Cardiac septum (tissue), 1 donor: Measurements from ENCODE around the gene SNX30. TPM values are rescaled to one million over a fixed set of nuclear protein-coding genes. Genes with fewer than 3 reads are reported as not detected.

Experiments
- DNase-seq: peaks from one replicate; pipeline ENCODE4 v3.0.0-alpha.2; 2020; ENCODE audit warnings: low spot score
- intact Hi-C: fragments of 100-400 bp; cut with DNase I; formaldehyde crosslinking; loops from one replicate; pipeline ENCODE4 v1.14.0; 2022
- total RNA-seq: library from RNA; stranded (reverse); fragmentation: NEBNext Ultra II Directional; extraction: Animal tissue kit (Norgen Biotek cat#: 25700); gene quantifications from one replicate; pipeline ENCODE4 v1.2.1, GENCODE V29; 2021
- donor health status: DM: no; HTN: no; CAD: no.

The SNX30 gene
- total RNA-seq, 1 donor from 2014 or later, result 4.5 TPM

DNA sequence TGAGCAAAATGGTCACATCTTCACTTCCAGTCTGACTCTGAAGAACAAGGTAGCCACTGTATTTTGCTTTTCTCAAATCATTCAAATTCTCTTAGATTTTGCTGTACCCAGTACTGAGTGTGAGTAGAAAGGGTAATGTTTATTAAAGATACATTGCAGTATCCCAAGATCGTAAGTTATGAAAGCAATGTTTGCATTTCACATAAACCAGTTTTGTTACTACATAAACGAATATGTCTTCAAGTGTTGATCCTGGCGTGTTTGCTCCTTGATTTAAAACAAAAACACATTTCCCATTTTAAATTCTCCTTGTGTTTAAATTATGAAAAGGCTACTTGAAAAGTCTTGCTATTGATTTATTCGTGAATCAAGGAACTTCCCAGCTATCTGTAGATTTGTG lies 22.0 kb downstream of the SNX30 start:
- DNase-seq, result no peak
- intact Hi-C loops, result no loop called here

DNA sequence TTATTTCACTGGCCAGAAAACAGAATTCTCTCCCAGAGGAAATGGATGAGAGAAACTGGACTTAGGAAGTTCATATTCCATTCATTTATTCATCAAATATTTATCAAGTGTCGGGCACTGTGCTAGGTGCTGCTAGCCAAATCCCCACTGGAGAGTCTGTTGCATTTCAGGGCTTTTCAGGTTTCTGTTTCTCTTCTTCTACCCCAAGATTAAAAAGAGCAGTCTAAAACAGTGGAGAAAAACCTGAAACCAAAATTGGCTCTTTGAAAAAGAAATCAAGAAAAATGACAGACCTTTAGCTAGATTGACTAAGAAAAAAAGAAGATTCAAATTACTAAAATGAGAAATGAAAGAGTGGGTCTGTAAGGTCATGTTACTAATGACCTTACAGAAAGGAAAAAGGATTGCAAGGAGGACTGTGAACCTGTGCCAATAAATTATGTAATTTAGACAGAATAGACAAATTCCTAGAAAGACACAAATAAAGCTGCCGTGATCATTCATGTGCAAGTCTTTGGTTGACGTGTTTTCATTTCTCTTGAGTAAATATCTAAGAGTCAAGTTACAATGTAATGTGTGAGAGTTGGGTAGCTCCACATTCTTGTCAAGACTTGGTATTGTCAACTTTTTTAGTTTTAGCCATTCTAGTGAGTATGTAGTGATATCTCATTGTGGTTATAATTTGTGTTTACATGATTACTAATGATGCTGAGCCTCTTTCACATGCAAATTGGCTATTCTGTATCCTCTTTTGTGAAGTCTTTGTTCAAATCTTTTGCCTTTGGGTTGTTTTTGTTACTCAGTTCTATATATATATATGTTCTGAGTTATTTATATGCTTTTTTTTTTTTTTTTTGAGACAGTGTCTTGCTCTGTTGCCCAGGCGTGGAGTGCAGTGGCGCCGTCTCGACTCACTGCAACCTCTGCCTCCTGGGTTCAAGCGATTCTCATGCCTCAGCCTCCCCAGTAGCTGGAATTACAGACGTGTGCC lies 23.7 kb downstream of the SNX30 start:
- no peak for DNase-seq
- intact Hi-C loops, result no loop called here

DNA sequence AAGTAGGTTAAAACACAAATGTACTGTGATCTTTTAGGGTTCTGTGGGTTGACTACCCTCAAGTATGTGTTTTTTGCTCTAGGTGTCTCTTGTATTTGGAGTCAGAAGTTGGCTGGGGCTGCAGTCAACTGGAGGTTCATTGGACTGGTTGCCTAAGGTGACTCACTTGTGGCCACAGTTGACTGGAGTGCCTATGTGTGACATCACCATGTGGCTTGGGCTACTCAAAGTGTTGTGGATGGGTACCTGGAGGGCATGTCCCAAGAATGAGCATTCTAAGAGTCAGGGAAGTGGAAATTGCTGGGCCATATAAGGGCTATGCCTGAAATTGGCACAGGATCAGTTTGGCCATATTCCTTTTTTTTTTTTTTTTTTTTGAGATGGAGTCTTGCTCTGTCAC lies 27.4 kb downstream of the SNX30 start:
- intact Hi-C loops, result no loop called here

DNA sequence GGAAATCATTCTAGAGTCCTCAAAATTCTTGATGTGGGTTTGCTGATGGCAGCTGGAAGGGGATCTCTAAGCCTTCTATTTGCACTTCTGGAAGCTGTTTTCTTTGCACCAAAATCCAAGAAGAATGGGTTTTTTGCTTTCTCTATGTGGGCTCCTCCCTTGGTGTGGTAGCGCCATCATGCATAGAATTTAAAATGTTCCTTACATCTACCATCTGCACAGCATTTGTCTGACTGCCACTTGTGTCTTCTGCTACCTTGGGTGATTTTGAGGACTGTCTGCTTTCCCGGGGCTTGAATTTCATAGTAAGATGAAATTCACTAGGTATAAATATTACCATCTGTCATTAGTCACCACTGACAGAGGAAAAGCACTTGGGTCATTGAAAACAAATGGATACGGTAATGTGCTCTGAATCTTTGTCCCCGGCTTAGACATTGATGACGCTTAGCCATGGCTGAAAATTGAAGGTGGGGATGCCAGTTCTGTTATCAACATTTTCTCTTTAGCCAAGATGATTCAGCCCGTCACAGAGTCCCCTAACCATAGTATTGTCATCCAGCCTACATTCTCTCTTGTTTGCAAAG lies 30.0 kb downstream of the SNX30 start:
- intact Hi-C loops, result no loop called here

More for the DNA sequence above, 27.4 kb downstream of the SNX30 start:
- DNase-seq, result no peak

DNA sequence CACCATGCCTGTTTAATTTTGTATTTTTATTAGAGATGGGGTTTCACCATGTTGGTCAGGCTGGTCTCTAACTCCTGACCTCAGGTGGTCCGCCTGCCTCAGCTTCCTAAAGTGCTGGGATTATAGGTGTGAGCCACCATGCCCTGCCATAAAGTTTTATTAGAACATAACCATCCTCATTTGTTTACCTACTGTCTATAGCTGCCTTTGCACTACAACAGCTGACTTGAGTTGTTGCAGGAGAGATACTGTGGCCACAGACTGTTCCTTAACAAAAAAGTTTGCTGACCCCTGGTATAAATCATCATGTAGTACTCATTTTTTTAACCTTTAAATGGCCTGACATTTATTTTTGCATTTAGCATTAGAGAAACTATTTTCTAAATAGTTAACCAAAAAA lies 31.7 kb downstream of the SNX30 start:
- DNase-seq, result no peak
- intact Hi-C loops, result no loop called here

More for the DNA sequence above, 30.0 kb downstream of the SNX30 start:
- no peak for DNase-seq

DNA sequence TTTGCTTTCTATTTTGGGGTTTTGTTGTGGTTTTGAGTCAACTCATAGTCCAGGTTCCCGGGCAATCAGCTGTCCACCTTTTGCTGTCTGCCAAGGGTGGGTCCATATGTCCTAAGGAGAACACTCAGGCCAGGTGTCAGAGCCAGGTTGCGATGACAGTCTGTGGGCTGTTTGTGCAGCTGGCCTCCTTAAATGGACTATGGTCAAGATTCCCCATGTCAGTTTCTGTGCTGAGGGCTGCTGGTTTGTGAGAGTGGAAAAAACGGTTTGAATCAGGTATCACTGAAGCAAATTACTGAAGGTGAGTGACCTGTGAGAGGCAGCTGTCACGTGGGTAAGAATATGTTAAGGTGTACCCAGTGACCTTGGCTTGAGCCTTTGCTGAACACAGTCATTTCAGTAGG lies 33.0 kb downstream of the SNX30 start:
- intact Hi-C loops, result no loop called here
- DNase-seq, result no peak

DNA sequence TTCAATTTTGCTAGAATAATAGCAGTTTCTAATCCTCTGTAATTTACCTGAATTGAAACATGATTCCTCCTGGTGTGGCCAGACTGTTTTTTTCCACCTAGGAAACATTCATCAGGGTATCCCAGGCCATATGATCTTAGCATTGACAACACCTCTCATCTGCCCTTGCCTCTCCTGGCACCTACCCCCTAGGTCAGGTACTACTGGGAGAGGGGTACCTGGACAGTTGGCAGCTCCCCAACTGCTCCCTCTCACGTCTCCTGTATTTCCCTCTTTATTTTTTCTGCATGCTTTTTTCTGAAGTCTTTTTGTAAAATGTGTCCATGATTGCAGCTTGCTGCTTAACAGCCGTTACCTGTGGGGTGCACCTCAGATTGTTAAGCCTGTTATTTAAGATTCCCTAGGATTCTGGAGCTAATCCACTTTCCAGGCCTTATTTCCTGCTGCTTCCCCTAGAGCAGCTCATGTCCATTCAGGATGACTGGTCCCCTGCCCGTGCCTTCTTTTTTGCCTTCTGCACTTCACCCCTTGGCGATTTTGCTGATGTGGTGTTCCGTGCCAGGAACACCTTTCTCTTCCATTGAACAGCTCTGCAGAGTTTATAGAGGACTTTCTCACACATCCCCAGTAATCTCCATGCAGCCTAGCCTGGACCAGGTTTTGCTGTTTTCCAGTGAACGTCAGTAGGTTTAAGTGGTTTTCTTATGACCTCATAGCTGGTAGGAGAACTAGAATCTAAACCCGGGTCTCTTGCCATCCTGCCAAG lies 33.6 kb downstream of the SNX30 start:
- DNase-seq, result no peak
- intact Hi-C loops, result no loop called here

DNA sequence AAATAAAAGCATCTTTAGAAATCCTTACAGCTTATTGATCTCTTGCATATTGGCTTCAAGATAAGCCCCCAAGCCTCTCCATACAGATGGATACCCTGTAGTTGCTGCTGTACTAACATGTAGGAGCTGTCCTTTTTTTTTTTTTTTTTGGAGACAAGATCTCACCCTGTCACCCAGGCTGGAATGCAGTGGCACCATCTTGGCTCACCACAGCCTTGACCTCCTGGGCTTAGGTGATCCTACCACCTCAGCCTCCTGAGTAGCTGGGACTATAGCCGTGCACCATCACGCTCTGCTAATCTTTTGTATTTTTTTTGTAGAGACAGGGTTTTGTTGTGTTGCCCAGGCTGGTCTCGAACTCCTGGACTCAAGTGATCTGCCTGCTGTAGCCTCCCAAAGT lies 35.4 kb downstream of the SNX30 start:
- no peak for DNase-seq

DNA sequence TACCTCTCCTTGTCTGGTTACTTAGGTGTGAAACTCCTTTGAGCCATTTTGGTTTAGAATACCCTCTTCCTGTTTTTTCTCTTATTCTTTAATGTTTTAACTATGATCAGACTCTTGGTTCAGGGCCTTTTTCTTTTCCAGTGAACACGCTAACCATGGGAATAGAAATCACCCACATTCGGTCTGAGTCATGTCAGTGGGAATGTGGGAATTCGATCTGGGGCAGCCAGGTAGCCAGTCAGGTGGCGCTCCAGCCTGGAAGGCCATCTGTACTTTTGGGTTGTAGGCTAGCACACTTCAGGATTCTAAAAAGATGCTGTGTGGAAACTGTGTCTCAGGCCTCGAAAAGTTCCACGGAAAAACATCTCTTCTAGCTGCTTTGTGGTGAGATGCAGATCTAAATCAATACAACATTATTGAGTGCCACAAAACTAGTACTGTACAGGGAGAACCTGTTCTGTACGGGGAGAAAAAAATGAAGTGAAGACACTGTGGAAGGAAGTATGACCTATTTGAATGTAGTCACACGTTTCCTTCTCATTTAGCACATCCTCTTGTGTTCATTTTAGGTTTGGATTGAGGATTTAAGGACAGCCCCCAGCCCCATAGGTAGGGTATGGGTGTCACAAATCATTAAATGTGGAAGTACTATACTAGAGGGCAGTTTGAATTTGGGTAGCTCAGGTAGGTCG lies 36.4 kb downstream of the SNX30 start:
- DNase-seq, result no peak
- intact Hi-C loops, result no loop called here

More for the DNA sequence above, 35.4 kb downstream of the SNX30 start:
- intact Hi-C loops, result no loop called here

DNA sequence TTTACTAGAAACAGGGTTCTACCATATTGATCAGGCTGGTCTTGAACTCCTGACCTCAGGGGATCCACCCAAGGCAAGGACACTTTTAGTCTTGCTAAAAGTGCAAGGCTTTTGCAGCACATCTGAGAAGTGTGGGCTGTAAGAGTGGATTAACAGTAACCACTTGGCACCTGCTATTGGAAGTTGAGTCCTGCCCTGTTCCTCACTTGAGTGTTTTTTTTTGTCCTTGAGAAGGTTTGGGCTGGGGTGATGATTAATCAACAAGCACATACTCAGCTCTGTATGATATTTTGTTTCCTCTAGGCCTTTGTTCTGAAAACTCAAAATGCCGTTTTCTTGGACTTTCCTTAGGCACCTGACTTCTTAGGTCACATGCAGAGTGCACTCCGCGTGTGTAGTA lies 37.4 kb downstream of the SNX30 start:
- intact Hi-C loops, result no loop called here
- no peak for DNase-seq

DNA sequence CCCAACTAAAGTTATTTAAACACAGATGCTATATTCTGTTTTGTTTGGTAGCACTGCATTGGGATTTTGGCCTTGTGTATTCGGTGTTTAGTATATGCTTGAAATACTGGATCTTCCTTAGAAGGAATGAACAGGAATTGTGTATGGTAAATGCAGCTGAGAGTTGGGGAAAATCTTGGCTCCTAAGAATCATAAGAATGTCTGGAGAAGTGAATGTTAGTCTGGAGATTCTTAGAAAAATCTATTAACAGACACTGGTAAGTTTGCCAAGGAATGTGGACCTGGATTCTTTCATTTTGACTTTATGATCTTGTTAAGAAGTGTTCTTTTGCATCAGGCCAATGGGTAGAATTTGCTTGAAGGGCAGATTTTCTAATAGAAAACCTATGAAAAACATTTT lies 38.9 kb downstream of the SNX30 start:
- intact Hi-C loops, result no loop called here
- no peak for DNase-seq

DNA sequence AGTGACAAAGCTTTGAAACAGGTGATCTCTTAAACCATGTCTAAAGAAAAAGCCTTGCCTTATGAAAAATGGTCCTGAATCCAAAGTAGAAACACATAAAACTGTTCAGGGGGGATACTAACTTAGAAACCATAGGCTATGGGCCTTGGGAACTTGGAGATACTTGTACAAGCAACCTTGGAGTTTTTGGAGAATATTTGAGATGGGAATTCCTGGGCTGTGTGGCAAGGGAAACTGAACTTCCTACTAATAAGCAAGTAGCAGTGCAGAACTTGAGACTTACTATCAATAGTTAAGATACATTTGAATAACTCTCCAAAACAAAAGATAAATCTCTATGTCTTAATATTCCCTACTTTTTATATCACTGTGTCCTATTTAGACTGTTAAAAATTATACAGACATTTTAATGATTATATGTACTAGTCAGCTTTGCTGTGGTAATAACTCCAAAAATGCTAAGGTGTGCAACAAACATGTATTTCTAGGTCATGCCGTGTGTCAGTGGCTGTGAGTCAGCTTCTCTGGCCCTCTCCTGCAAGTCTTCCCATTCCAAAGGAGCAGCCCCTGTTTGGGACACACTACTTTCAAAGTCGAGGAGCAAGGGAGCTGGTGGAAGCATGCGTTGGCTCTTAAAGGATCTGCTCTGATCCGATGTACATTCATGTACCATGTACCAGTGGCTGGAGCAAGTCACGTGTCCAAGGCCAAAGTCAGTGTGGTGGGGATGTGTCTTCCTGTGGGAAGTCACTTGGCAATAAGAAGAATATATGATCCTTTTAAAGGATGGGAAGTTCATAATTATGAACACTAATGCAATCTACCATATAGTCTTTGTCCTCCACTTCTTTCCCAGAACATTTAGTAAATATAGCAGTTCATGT lies 39.6 kb downstream of the SNX30 start:
- no peak for DNase-seq
- intact Hi-C loops, result loop anchor here (5.0 kb wide), 1 partner anchor 38 kb away; the partner anchor contains the start of gene SNX30

DNA sequence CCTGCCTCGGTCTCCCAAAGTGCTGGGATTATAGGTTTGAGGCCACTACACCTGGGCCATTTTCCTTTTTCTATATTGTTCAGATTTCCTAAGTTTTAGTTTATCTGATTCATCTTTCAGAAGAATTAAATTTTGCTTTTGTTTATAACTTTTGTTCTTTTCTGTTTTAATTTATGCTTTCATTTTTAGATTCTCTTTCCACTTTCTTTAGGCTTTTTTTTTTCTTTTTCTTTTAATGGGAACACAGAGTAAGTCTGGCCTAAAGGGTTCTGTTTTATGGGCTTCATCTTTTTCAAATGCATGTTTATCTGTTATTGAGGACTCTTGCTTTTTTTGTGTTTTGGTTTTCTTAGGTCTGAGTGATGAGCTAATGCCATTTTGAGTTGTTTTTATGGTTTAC lies 42.1 kb downstream of the SNX30 start:
- intact Hi-C loops, result loop anchor here (5.0 kb wide), 1 partner anchor 40 kb away; the partner anchor contains the start of gene SNX30
- DNase-seq, result no peak

DNA sequence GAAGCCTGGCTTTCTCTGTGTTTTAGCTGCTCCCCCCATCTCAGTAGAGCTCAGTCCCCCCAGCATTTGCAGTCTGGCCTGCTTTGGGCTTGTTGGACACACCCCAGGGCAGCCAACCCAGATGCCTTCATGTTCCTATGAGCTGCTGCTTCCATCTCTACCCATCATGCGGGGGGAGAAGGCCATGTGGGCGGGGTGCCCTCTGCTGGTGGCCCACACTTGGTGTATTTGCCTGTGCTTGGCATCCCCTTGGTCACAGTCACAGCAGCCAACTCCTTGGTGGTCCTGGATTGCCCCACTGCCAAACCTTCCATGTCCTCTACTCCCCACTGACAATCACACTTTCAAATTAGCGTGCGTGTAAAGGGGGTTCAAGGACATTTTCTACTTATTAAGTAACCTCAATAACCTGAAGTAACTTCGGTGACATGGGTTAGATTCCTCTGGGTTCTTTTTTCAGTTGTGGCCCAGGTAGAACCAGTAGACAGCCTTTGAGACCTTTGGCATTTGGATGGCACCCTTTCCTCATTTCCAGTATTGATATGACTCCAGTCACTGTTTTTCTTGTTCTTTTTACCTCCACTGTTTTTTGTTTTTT lies 42.8 kb downstream of the SNX30 start:
- intact Hi-C loops, result loop anchor here (5.0 kb wide), 1 partner anchor 41 kb away; the partner anchor contains the start of gene SNX30
- peak; percentile 83 for DNase-seq

DNA sequence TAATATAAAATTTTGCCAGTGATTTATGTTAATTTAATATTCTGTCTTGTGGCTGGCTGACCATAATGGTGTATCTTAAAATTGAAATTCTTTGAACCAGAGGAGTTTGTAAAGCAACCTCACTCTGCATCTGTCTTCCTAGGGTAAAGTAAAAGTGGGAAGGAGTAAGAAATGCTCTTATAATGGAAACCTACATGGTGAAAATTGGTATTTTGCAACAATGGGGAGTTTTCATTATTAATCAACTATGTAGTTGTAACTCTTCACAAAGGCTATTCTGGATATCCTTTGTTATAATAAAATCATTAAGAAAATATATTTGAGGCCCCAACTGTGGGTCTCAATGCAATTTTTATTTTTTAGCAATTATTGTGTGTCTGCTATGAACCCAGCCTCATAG lies 44.2 kb downstream of the SNX30 start:
- intact Hi-C loops, result loop anchor here (5.0 kb wide), 1 partner anchor 42 kb away; the partner anchor contains the start of gene SNX30

DNA sequence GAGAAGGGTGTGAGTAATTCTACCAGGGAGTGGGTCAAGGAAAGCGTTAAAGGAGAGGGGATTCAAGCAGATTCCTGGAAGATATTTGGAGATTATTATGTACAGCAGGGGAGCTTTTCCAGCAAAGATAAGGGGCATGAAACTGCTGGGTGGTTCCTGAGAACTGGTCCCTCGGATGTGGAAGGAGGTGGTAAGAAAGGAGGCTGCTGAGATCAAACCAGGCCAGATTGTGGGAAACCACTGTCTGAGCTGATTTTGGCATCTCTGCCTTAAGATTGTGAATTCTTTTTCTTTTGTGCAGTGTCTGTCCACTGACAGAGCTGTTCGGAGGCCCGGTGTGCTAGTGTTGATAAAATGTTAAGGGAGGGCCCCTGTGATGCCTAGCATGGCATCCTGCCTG lies 45.4 kb downstream of the SNX30 start:
- intact Hi-C loops, result no loop called here
- no peak for DNase-seq

More for the DNA sequence above, 44.2 kb downstream of the SNX30 start:
- DNase-seq, result no peak

DNA sequence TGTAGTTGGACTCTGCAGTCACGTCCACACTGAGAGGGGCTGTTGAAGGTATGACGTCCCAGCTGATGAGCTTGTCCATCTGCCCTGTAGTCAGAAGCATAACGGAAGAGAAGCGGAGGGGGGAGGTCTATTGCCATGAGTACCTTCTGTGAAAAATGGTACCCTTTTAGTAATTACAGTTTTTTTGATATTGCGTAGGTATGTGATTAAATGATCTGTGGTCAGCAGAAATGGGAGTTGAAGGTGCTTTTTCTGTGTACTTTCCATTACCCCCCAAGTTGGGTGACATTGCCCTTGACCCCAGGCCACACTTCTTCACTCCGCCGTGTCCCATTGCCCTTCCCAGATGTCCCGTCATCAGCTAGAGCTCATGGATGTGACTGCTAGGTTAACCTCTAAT lies 45.9 kb downstream of the SNX30 start:
- intact Hi-C loops, result no loop called here
- DNase-seq, result no peak

DNA sequence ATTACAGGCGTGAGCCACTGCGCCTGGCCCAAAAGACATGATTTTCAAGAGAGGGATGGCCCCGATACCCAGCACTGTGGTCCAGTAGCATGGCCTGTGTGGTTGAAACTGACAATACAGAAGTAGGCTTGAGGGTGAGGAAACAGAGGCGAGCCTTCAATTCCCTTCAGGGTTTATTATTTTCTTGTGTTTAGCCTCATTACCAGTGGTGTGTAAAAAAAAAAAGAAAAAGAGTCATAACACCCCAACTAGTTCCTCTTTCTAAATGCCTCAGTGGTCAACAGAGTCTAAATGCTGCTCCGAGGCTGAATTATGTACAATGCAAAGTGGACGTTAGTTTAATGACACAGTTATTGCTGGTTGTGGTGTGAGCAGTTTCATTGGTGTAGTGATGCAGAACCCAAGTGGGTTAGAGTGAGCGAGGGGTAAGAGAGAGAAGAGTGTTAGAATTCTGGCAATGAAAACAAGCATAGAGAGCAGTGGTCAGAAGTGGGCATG lies 58.8 kb downstream of the SNX30 start:
- intact Hi-C loops, result no loop called here

More for the DNA sequence above, 58.8 kb downstream of the SNX30 start:
- DNase-seq, result no peak
